Activated CD4-positive, alpha-beta T cell treated with anti-CD3 and anti-CD28 coated beads for 36 hours (primary cell): ENCODE results near the gene SUFU. TPM values are rescaled to one million over a fixed set of nuclear protein-coding genes. Genes with fewer than 3 reads are reported as not detected.
"Not testable (repeated sequence)": the region's sequence is repeated elsewhere in the genome, so short reads cannot be mapped to it uniquely, and the experiment has no call there.

Experiments used
- ATAC-seq: fragments of 200-7000 bp; cut with Tn5 transposase; one replicate; pipeline ENCODE4 v1.10.0; 2021; ENCODE audit warnings: mild to moderate bottlenecking, moderate library complexity
- CTCF ChIA-PET: fragments of 350-600 bp; sonication (Branson Sonifier 250); formaldehyde crosslinking; loops from one replicate; lab custom pipeline; 2021; ENCODE audit warnings: antibody characterized with exemption; lab: Charles Lee
- POLR2A ChIA-PET: fragments of 350-600 bp; sonication (Branson Sonifier 250); formaldehyde crosslinking; loops from one replicate; lab custom pipeline; 2021; ENCODE audit warnings: antibody characterized with exemption, inconsistent platforms; lab: Charles Lee
- DNase-seq: peaks from one replicate; pipeline ENCODE4 v3.0.0-alpha.2; 2020
- H3K27ac Mint-ChIP-seq: one replicate; pipeline ENCODE4 v1.8.0; 2021; ENCODE audit warnings: mixed read lengths
- H3K27me3 Mint-ChIP-seq: one replicate; pipeline ENCODE4 v1.8.0; 2021; ENCODE audit warnings: mixed read lengths
- H3K36me3 Mint-ChIP-seq: one replicate; pipeline ENCODE4 v1.8.0; 2021; ENCODE audit warnings: low read depth, mixed read lengths
- H3K4me1 Mint-ChIP-seq: one replicate; pipeline ENCODE4 v1.8.0; 2021; ENCODE audit warnings: mixed read lengths
- H3K4me3 Mint-ChIP-seq: one replicate; pipeline ENCODE4 v1.8.0; 2021; ENCODE audit warnings: mild to moderate bottlenecking, moderate library complexity, mixed read lengths
- H3K9me3 Mint-ChIP-seq: one replicate; pipeline ENCODE4 v1.8.0; 2021; ENCODE audit warnings: low read depth, mixed read lengths
- intact Hi-C, 2 experiments: fragments of 100-400 bp; cut with DNase I in 1 of 2; cut with micrococcal nuclease in 1 of 2; formaldehyde crosslinking; loops; one replicate each; pipeline versions ENCODE4 v1.14.2 to v1.15.1; 2022 to 2024; cut with DNase I, micrococcal nuclease
- total RNA-seq, 2 experiments: library from RNA; stranded (reverse); gene quantifications; one replicate each; pipeline ENCODE4 v1.2.3, GENCODE V29; 2021

Gene SUFU
- 1 to 10 TPM; 8.4 to 9.5 TPM for total RNA-seq

- no peak within 1 kb of the TSS for H3K4me3 Mint-ChIP-seq
- ChIA-PET POLR2A (interaction anchor here (0.6 to 1.7 kb wide), 4 partner anchors 80 to 352 kb away, joined by 3 to 5 read pairs (median 4); partner anchors contain the start of genes FBXL15 and NOLC1), CTCF (interaction anchor here (0.6 to 10.3 kb wide), 25 partner anchors 8 to 352 kb away, joined by 3 to 105 read pairs (median 4); partner anchors contain the start of genes GBF1, NFKB2 and NOLC1)
- H3K4me1 Mint-ChIP-seq: peaks cover 28% of the 10 kb centered on the region
- DNase-seq: peak; percentile 99
- H3K9me3 Mint-ChIP-seq: no peaks in the 10 kb centered on the region
- intact Hi-C loops: loop anchor here (1.0 to 5.0 kb wide), 12 partner anchors 43 to 1414 kb away; partner anchors contain the start of genes ARL3 (in 1 of the 2), CNNM2 (in 1 of the 2), FBXL15 (in 1 of the 2) and GBF1 (in 1 of the 2)
- peak; percentile 78 for ATAC-seq
- H3K27me3 Mint-ChIP-seq: no peaks in the 10 kb centered on the region
- peaks cover 6% of the 10 kb centered on the region for H3K36me3 Mint-ChIP-seq
- H3K27ac Mint-ChIP-seq: peak within 1 kb of the TSS; percentile 82
Observed at GRCh38 chr10:102503264-102504178, at the start of gene SUFU. TSS of gene SUFU (plus strand) at chr10:102503972. CDS start at chr10:102504153, 181 bp downstream.

GRCh38 chr10:102454662-102455487, 48.9 kb upstream of the SUFU start:
- POLR2A ChIA-PET, H3K4me3 Mint-ChIP-seq, DNase-seq, H3K27me3 Mint-ChIP-seq, H3K9me3 Mint-ChIP-seq, intact Hi-C loops, CTCF ChIA-PET, ATAC-seq: not testable (repeated sequence)
- Mint-ChIP-seq H3K27ac (peak overlapping the region; percentile 55), H3K36me3 (peaks cover 29% of the 10 kb centered on the region), H3K4me1 (peaks cover 18% of the 10 kb centered on the region)

DNA sequence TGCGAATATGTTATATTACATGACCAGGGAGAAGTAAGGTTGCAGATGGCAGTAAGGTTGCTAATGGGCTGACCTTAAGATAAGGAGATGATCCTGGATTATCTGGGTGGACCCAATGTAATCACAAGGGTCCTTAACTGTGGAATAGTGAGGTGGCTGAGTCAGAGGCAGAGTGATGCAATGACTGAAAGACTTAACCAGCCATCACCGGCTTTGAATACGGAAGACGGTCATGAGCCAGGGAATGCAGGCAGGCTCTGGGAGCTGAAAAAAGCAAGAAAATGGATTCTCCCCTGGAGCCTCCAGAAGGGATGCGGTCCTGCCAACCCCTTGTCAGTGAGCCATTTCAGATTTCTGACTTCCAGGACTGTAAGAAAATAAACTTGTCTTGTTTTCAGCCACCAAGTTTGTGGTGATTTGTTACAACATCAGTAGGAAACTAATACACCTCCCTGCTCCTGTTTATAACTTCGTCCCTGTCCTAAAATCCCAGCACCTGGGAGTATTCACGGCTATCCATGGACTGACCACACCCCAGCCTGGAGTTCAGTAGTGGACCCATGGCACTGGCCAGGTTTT, 47.8 kb upstream of the SUFU start:
- no peaks in the 10 kb centered on the region for H3K27me3 Mint-ChIP-seq
- no peak overlapping the region for H3K4me3 Mint-ChIP-seq
- peak overlapping the region; percentile 16 for H3K27ac Mint-ChIP-seq
- CTCF ChIA-PET: no interaction called here
- ATAC-seq (no peak), DNase-seq (no peak)
- intact Hi-C loops: no loop called here
- no peaks in the 10 kb centered on the region for H3K9me3 Mint-ChIP-seq
- peaks cover 22% of the 10 kb centered on the region for H3K4me1 Mint-ChIP-seq
- peaks cover 29% of the 10 kb centered on the region for H3K36me3 Mint-ChIP-seq
- POLR2A ChIA-PET: interaction anchor here (0.6 kb wide), 1 partner anchor 23 kb away, joined by 3 read pairs; no protein-coding TSS in a partner anchor

- Mint-ChIP-seq H3K36me3 (peaks cover 17% of the 10 kb centered on the region), H3K4me3 (no peak overlapping the region), H3K27ac (peak overlapping the region; percentile 47), H3K9me3 (no peaks in the 10 kb centered on the region), H3K4me1 (peaks cover 26% of the 10 kb centered on the region), H3K27me3 (no peaks in the 10 kb centered on the region)
- ChIA-PET CTCF (interaction anchor here (0.7 to 1.0 kb wide), 2 partner anchors 25 to 460 kb away, joined by 3 to 4 read pairs; partner anchors contain the start of gene CUEDC2), POLR2A (interaction anchor here (0.6 kb wide), 1 partner anchor 9 kb away, joined by 4 read pairs; no protein-coding TSS in a partner anchor)
- intact Hi-C loops: no loop called here
- ATAC-seq (no peak), DNase-seq (no peak)
Observed at GRCh38 chr10:102457591-102458150, 46.1 kb upstream of the SUFU start.

DNA sequence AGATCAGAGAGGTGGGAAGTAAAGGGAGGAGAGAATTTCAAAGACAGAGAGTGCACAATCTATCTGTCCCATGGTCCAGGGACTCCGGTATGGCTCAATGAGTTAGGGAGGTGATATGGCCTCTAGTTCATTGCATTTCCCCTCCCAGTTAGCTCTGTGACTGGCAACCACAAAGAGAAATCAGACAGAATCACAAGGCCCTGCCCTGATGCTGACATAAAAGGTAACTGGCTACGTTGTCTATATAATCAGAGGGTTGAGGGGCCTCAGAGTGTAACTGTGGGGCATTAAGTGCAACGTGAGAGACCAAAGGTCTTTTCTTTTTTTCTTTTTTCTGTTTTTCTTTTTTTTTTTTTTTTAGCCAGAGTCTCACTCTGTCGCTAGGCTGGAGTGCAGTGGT, 45.1 kb upstream of the SUFU start:
- no peaks in the 10 kb centered on the region for H3K9me3 Mint-ChIP-seq
- H3K27ac Mint-ChIP-seq: no peak overlapping the region
- no peaks in the 10 kb centered on the region for H3K27me3 Mint-ChIP-seq
- ChIA-PET POLR2A (no interaction called here), CTCF (interaction anchor here (0.8 kb wide), 1 partner anchor 63 kb away, joined by 3 read pairs; no protein-coding TSS in a partner anchor)
- ATAC-seq (no peak), DNase-seq (no peak)
- H3K36me3 Mint-ChIP-seq: peaks cover 12% of the 10 kb centered on the region
- intact Hi-C loops: no loop called here
- H3K4me1 Mint-ChIP-seq: peaks cover 24% of the 10 kb centered on the region
- no peak overlapping the region for H3K4me3 Mint-ChIP-seq

GRCh38 chr10:102460836-102461186, 43.0 kb upstream of the SUFU start:
- DNase-seq: peak; percentile 24

DNA sequence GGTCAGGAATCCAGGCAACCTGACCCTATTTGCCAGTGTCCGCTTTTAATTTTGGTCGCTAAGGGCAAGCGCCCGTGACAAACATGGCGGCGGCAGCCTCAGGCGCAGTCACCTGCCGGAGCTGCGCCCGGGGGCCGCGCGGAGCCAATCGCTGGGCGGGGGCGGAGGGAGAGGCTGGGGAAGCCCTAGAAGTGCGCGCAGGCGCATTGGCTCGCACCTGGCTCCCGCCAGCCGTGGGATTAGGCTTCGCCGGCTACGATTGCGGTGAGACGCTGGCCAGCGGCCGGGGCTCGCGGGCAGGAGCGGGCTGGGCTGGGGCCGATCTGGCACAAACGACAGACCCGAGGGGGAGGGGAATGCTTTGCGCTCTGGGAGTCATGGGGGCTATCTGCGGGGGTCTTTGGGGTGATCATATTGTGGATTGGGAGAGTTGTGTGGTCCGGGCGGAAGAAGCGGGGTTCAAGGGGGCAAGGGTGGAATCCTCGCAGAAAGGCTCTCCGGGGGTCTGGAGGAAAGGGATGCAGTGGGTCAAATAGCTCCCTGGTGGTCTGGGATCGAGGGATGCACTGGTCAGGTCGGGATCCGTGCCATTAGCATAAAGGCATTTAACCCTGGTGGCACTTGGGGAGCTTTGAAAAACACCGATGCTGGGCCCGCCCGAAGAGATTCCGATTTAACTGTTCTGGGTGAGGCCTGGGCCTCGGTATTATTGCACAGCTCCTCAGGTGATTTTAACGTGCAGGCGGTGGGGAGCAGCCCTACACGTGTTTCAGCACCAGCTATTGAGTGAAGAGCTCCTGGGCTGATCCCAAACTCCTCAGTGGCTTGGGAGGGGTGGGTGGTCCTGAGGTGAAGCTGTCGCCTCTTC, 42.4 kb upstream of the SUFU start:
- Mint-ChIP-seq H3K4me1 (peaks cover 27% of the 10 kb centered on the region), H3K9me3 (no peaks in the 10 kb centered on the region), H3K27me3 (no peaks in the 10 kb centered on the region), H3K4me3 (peak overlapping the region; percentile 85), H3K36me3 (peaks cover 5% of the 10 kb centered on the region), H3K27ac (peak overlapping the region; percentile 73)
- intact Hi-C loops: loop anchor here (1.0 to 5.0 kb wide), 13 partner anchors 8 to 393 kb away; partner anchors contain the start of genes ACTR1A (in 2 of the 2), ARL3 (in 1 of the 2), BORCS7 (in 1 of the 2) and CUEDC2 (in 1 of the 2)
- DNase-seq: peak; percentile 97
- ATAC-seq: peak; percentile 98
- ChIA-PET CTCF (interaction anchor here (0.6 to 4.2 kb wide), 21 partner anchors 8 to 309 kb away, joined by 3 to 25 read pairs (median 4); partner anchors contain the start of genes ACTR1A, C10orf95, CUEDC2 and FBXL15), POLR2A (interaction anchor here (0.6 to 2.1 kb wide), 8 partner anchors 8 to 216 kb away, joined by 3 to 9 read pairs (median 4); partner anchors contain the start of genes CUEDC2 and GBF1)

More at GRCh38 chr10:102460836-102461186, 43.0 kb upstream of the SUFU start:
- peaks cover 6% of the 10 kb centered on the region for H3K36me3 Mint-ChIP-seq
- peak; percentile 36 for ATAC-seq
- H3K27me3 Mint-ChIP-seq: no peaks in the 10 kb centered on the region
- peak overlapping the region; percentile 73 for H3K27ac Mint-ChIP-seq
- H3K4me1 Mint-ChIP-seq: peaks cover 27% of the 10 kb centered on the region
- H3K9me3 Mint-ChIP-seq: no peaks in the 10 kb centered on the region
- peak overlapping the region; percentile 85 for H3K4me3 Mint-ChIP-seq
- ChIA-PET CTCF (interaction anchor here (0.6 to 4.2 kb wide), 11 partner anchors 9 to 229 kb away, joined by 3 to 25 read pairs (median 4); partner anchors contain the start of genes ACTR1A, C10orf95 and CUEDC2), POLR2A (interaction anchor here (0.6 to 2.1 kb wide), 3 partner anchors 26 to 110 kb away, joined by 4 to 5 read pairs (median 5); partner anchors contain the start of gene CUEDC2)
- intact Hi-C loops: loop anchor here (1.0 to 5.0 kb wide), 13 partner anchors 8 to 393 kb away; partner anchors contain the start of genes ACTR1A (in 2 of the 2), ARL3 (in 1 of the 2), BORCS7 (in 1 of the 2) and CUEDC2 (in 1 of the 2)

DNA sequence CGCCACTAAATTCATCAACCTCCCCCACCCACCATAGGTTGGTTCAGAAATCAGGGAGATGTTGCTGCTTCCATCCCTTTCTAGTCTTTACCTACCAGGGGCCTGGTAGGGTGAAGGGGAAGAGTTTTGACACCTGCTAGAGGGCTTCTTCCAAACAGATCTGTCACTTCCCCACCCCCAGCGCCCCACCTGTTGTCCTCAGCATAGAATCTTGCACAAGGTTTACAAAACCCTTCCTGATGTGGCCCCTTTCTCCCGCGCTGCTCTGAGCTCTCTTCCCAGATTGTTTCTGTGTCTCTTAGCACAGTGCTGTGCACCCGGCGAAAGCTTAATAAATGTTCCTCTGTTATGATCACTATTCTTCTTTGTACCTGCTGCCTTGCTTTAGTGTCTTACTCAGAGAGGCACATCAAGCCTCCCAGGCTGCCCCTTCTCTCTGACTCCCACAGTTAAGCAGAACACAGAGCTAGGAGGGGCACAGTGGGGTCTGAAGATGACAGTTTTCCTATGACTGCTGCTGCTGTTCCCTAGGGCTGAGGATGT, 41.2 kb upstream of the SUFU start:
- peaks cover 2% of the 10 kb centered on the region for H3K36me3 Mint-ChIP-seq
- intact Hi-C loops: loop anchor here in 1 of 2 experiments (5.0 kb wide), 1 partner anchor 250 kb away; the partner anchor contains the start of genes ARL3 and SFXN2
- H3K27ac Mint-ChIP-seq: no peak overlapping the region
- POLR2A ChIA-PET: interaction anchor here (0.6 to 2.1 kb wide), 3 partner anchors 30 to 68 kb away, joined by 3 to 9 read pairs (median 5); partner anchors contain the start of gene CUEDC2
- DNase-seq (no peak), ATAC-seq (no peak)
- no peaks in the 10 kb centered on the region for H3K27me3 Mint-ChIP-seq
- CTCF ChIA-PET: interaction anchor here (0.6 to 4.2 kb wide), 11 partner anchors 9 to 293 kb away, joined by 3 to 25 read pairs (median 3); partner anchors contain the start of gene C10orf95
- H3K4me1 Mint-ChIP-seq: peaks cover 27% of the 10 kb centered on the region
- H3K4me3 Mint-ChIP-seq: peak overlapping the region; percentile 85
- no peaks in the 10 kb centered on the region for H3K9me3 Mint-ChIP-seq

DNA sequence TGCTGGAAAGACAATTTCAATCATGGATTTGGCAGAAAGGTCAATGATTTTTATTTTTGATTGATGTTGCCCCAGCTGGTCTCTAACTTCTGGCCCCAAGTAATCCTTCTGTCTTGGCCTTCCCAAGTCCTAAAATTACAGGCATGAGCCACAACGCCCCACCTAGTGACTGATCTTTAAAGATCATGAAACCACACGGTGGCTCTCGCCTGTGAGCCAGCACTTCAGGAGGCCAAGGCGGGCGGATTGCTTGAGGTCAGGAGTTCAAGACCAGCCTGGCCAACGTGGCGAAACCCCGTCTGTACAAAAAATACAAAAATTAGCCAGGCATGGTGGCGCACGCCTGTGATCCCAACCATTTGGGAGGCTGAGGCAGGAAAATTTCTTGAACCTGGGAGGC, 39.8 kb upstream of the SUFU start:
- intact Hi-C loops: loop anchor here in 1 of 2 experiments (5.0 kb wide), 1 partner anchor 248 kb away; the partner anchor contains the start of genes ARL3 and SFXN2
- CTCF ChIA-PET: interaction anchor here (0.5 to 4.2 kb wide), 4 partner anchors 12 to 275 kb away, joined by 3 to 25 read pairs (median 4); partner anchors contain the start of gene C10orf95
- Mint-ChIP-seq H3K4me1 (peaks cover 27% of the 10 kb centered on the region), H3K36me3 (no peaks in the 10 kb centered on the region), H3K27ac (no peak overlapping the region), H3K27me3 (no peaks in the 10 kb centered on the region), H3K4me3 (no peak overlapping the region), H3K9me3 (no peaks in the 10 kb centered on the region)
- DNase-seq: no peak
- POLR2A ChIA-PET: no interaction called here
- no peak for ATAC-seq
